ENCODE results near the gene KCNMA1.

DNA sequence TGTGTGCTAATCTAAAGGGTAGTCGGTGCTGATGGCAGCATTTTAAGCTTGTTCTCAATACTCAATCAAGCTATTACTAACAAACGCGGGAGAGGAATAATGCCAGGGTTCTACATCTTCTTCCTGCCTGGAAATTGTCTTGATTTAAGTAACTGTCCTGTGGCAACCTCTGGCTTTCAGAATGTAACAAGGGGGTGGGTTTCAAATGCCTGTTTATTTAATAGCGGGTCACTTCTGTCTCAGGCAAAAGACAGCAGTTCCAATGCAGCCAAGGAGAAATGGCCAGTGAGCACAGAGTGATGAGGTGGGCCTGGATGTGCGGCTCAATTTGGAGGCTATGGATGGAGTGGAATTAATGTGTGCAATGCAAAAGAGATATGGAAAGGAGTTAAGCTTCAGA, 692.4 kb downstream of the KCNMA1 start:
- TF ChIP-seq CTCF (IDR thresholded peaks at IDR 0.05) (no peak), POLR2A (IDR thresholded peaks at IDR 0.05) (no peak)
